GM18526 (cell line): ENCODE measurements around the gene APOC3.

Source experiments
- POLR2A ChIP-seq: IDR thresholded peaks from 3 replicates; pipeline ENCODE4 v1.6.1; 2011; ENCODE audit not compliant: insufficient read length; ENCODE audit errors: extremely low read depth

The APOC3 gene

DNA sequence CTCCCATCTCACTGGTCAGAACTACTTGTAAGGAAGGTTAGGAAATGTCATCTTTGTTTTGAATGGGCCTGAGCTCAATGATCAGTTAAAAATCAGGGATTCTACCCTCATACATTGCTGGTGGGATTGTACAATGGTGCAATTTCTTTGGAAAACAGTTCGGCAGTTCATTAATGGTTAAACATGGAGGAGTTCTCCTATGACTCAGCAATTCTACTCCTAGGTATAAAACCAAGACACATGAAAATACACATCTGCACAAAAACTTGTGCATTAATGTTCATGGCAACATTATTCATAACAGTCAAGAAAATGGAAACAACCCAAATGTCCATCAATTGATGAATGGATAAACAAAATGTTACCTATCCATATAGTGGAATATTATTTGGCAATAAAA lies 33.2 kb upstream of the APOC3 start:
- TF ChIP-seq POLR2A = no peak

DNA sequence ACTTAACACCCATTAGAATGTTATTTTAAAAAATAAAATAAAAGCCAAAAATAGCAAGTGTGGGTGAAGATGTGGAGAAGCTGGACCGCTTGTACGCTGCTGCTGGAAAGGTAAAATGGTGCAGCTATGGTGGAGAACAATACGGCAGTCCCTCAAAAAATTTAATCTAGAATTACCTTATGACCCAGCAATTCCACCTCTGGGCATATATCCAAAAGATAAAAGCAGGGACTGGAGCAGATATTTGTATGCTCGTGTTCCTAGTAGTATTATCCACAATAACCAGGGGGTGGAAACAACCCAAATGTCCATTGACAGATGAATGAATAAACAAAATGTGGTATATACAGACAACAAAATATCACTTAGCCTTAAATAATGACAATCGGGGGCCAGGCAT lies 31.9 kb upstream of the APOC3 start:
- no peak for TF ChIP-seq POLR2A

DNA sequence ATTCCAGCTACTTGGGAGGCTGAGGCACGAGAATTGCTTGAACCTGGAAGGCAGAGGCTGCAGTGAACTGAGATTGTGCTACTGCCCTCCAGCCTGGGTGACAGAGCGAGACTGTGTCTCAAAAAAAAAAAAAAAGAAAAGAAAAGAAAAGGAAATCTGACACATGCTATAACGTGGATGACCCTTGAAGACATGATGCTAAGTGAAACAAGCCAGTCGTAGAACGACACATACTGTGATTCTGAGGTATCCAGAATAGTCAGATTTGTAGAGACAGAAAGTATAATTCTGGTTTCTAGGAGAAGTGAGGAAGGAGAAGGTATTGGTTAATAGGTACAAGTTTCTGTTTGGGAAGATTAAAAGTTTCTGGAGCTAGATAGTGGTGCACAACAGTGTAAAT lies 31.3 kb upstream of the APOC3 start:
- TF ChIP-seq POLR2A = no peak

DNA sequence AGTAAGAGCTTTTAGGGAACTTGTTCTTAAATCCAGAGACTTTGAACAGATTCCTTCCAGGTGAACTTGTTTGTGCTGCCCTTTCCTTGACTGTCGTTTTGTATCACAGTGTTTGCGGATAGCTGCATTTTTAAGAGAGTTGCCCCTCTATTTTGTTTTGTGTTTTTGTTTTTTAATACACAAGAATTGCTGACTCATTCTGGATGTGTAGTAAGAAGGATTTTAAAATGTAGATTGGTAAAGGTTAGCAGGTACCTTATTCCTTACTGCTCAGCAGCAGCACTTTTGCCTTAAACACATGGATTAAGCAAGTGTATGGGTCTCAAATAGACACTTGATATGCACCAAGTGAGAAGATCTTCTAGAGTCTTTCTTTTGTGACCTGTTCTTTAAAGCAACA lies 29.1 kb upstream of the APOC3 start:
- TF ChIP-seq POLR2A = no peak

DNA sequence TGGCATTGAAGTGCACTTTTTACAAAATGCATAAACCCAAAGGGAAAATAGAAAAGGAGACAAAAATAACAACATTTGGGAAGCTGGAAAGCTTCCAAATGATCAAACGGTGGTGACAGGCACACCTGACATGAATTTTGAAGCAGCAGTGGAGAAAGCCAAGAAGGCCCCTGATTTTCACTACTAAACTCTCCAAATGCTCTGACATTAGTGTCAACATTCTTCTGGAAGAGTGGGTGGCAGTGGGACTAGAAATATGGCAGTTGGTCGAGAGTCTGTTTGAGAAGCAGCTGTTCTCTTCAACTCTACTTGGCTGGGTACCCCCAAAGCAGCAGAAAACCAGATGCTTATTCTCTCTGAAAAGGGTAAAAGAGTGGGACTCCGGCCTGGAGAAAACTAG lies 25.7 kb upstream of the APOC3 start:
- TF ChIP-seq POLR2A = no peak

DNA sequence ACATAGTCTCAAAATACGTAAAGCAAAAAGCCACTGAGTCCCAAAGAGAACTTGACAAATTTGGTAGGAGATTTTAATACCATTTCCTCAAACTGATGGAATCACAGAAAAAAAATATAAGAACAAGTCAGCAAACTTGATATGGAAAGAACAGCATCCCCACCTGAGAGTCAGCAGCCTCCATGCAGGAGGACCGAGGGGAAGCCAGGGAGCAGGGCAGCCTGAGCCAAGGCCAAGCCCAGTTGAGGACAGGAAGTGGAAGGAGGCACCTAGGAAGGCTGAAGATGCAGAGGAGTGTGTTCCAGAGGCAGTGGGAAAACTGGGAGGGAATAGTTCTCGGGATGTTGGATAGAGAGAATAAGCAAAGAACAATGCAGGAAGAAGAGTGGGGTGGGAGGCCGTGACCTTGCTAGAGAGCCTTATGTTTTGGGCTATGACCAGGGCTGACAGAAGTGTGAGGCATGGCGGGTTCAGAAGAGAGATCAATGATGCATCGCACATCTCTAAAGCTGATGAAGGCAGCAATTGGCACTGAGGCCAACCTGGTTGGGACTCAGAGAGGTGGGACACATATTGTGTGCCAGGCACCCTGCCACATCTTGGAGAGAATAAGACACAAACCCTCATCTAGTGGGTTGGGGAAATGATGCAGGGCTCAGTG lies 22.0 kb upstream of the APOC3 start:
- no peak for TF ChIP-seq POLR2A

DNA sequence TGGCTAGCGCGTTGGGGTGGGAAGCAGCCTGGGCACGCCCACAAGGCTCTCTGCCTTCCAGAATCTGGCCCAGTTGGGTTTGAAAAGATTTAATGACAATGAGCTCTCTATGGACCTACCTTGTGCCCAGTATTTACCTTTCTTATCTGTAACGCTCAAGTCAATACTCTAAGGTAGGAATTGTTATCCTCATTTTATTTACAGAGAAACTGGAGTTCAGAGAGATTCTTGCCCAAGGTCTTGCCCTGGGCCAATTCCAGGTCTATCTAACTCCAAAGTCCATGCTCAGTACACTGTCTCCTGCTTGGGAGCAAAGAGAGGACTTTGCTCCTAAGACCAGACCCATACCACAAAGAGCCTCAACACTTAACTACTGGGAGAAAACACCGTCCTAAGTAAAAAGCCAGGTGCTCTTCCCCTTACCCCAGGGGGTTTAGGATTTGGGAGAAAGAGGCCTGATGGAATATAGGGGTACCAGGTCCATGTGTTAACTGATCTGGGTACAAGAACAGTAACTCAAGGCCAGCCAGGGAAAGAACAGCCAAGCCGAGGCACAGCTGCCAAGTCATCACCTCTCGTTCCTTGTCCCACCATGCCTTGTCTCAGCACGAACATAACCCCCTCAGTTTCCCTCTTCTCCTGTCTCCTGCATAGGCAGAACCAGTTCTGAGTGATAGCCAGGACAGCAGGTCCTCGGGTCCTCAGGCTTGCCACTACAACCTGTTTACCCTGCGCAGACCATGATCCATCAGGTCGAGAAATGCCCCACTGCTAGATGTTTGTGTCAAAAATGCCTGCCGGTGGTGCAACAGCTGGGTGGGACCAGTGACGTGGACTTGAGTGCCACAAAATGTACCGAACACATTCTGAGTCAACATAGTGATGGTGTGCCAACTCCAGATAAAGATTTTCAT lies 21.2 kb upstream of the APOC3 start:
- TF ChIP-seq POLR2A = no peak

DNA sequence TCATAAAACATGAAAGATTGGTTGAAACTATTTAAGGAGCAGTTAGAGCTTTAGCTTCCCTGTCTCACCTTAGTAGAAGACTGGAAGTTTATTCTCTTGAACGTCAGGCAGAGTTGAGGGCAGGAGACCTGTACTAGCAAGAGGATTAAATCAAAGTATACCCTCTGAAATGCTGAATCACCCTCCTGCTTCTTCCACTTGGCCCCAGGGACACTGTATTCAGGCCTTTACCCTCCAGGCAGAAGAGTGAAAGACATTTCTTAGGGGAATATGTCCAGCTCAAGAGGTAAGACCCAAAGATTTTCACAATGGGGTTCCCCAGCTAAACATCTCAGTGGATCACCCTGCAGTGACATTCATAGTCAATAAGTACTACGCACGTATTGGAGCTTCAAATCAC lies 18.5 kb upstream of the APOC3 start:
- no peak for TF ChIP-seq POLR2A

DNA sequence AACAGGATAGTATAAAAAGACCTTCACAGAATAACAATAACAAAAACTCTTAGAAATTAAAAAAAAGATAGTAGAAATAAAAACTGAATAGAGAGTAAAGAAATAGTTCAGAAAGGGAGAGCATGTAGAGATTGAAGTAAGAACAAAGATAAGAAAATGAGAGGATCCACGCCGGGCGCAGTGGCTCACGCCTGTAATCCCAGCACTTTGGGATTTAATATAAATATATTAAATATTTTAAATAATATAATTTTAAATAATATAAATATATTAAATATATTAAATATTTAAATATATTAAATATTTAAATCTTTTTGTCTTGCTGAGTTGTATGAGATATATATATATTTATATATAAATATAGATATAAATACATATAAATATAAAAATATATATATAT lies 17.6 kb upstream of the APOC3 start:
- TF ChIP-seq POLR2A = no peak

DNA sequence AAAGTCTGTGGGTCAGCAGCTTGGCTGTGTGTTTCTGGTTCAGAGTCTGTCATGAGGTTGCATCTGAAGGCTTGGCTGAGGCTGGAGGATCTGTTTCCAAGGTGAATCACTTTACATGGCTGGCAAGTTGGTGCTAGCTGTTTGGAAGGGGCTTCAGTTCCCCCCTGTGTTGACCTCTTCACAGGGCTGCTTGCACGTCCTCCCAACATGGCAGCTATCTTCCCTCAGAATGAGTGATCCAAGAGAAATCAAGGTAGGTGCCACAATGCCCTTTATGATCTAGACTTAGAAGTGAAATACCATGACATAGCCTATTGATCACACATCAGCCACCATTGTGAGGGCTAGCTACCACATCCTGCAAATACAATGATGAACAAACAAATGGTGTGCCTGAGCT lies 16.5 kb upstream of the APOC3 start:
- no peak for TF ChIP-seq POLR2A

DNA sequence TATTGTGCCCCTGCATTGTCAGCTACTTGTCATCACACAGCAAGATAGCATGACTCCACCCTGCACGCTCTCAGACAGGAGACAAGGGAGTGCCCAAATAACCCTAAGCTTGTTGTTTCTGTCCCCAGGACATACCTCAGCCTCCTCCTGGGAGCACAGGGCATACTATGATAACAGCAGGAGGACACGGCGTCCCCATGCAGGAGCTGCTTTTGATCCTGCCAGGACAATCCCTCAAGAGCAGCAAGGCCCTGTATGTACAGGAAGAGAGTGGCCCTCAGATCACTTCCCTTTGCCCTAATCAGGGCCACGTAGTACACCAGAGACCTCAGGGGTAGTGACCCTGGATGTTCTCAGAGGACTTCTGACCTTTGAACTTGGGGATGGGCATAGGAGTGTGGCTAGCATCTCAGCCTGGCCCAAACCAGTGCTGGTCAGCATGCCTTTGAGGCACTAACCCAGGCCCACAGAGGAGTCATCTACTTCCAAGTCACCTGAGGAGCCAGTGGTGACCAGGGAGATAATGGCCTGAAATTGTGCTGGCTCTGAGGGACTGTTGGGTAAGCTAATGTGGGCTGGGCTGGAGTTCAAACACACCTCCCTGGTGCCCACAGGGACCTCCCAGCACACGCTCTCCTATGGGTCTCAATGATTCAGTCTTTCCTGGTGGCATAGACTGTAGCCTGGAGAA lies 15.8 kb upstream of the APOC3 start:
- no peak for TF ChIP-seq POLR2A

DNA sequence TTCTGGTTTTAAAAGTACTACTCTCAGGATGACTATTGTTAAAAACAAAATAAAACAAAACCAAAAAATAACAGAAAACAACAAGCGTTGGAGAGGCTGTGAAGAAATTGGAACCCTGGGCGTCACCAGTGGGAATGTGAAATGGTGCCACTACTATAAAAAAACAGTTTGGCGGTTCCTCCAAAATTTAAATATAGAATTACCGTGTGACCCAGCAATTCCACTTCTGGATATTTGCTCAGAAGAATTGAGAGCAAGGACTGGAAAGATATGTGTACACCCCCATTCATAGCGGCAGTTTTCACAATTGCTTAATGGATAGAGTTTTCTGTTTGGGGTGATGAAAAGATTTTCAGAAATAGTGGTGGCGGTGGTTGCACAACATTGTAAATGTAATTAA lies 15.2 kb upstream of the APOC3 start:
- no peak for TF ChIP-seq POLR2A

DNA sequence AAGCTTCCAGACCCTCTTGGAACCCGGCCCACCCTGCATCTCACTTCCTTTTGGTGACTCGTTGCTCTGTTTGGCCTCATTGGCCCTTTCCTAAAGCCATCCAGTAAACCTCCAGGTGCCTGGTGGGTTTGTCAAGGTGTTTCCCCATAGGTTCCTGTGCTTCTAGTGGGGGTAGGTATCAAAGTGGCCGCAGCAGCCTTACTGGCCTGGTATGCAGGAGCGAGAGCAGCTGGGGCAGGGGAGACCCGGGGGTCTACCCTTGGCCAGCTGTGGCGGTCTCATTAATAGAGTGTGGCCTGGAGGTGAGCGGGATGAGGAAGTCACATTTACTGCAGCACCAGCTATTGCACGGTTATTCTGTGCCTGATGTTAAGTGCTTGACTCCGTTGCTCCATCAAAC lies 10.7 kb upstream of the APOC3 start:
- TF ChIP-seq POLR2A = no peak

DNA sequence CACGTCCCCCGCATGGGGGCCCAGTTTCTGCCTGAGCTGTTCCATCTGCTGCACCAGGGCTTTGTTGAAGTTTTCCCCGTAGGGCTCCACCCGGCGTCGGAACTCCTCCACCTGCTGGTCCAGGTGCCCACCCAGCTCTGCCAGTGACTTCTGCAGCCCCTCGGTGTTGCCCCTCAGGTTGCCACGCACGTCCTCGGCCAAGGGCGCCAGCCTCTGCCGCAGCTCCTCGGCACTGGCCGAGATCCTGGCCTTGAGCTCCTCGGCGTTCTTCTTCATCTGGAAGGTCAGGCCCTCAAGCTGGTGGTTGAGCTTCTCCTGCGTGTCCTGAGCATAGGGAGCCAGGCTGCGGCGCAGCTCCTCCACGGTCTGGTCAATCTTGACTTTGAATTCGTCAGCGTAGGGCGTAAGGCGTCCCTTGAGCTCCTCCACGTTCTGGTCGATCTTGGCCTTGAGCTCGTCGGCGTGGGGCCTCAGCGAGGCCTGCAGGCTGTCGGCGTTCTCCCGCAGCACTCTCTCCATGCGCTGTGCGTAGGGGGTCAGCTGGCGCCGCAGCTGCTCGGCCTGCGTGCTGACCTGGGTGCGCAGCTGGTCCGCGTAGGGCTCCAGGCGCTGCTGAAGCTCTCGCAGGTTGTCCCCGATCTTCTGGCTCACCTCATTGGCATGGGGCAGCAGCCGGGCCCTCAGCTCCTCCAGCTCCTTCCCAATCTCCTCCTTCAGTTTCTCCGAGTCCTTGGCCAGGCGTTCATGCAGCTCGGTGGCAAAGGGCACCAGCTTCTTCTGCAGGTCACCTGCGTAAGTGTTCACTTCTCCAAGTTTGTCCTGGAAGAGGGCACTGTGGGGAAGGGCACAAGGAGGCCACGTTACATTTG lies 8.4 kb upstream of the APOC3 start:
- TF ChIP-seq POLR2A = no peak

DNA sequence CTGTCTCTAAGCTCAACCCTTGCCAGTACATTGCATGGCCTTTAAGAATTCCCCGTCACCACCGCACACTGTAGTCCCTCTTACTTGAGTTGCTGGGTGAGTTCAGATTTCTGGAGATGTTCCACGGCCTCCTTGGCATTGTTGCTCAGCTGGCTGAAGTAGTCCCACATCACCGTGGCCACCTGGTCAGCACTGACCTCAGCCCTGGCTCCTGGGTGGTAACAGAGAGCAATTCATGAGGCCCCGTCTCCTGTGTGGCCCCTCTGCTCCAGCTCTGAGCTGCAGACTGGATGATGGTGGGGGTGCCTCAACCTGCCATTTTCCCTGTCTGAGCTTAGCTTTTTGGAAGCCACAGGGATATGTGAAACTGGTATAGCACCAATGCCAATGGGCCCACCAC lies 7.1 kb upstream of the APOC3 start:
- TF ChIP-seq POLR2A = no peak
